ENCODE measurements around the gene HABP4.

The HABP4 gene

DNA sequence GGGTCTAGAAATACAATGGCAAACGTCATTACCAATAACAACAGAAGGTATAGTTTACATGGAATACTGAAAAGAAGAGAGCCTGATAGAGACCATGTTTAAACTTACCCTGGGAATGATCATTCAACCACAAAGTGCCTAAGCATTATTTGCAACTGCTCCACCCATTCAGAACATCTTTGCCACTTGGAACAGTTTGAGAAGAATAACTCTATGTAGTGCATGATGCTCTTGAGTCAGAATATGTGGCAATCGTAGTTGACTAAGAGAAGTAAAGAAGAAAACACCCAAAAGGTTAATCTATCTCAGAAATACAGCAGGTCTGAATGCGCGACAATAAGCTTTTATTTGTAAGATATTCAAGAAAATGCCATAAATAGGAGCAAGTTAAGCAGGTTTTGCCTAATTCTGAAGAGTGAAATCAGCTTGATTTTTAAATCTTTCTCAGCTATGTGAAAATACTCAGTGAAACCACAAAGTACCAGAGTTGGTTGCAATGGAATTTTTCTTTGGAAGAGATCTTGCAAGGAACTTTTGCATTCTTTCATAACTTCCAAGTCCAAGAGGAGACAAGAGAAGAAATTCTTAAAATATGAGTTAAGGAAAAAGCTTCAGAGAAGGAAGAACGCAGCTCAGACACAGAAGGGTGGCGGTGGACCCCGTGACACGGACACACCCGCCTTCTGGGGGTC, 64.3 kb downstream of the HABP4 start:
- H3K27ac ChIP-seq: no peak overlapping the region
- TF ChIP-seq ZFX (IDR thresholded peaks at IDR 0.05; ENCODE audit: borderline replicate concordance): no peak
- TF ChIP-seq, protein P1, sequence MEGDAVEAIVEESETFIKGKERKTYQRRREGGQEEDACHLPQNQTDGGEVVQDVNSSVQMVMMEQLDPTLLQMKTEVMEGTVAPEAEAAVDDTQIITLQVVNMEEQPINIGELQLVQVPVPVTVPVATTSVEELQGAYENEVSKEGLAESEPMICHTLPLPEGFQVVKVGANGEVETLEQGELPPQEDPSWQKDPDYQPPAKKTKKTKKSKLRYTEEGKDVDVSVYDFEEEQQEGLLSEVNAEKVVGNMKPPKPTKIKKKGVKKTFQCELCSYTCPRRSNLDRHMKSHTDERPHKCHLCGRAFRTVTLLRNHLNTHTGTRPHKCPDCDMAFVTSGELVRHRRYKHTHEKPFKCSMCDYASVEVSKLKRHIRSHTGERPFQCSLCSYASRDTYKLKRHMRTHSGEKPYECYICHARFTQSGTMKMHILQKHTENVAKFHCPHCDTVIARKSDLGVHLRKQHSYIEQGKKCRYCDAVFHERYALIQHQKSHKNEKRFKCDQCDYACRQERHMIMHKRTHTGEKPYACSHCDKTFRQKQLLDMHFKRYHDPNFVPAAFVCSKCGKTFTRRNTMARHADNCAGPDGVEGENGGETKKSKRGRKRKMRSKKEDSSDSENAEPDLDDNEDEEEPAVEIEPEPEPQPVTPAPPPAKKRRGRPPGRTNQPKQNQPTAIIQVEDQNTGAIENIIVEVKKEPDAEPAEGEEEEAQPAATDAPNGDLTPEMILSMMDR (IDR thresholded peaks at IDR 0.05): no peak

DNA sequence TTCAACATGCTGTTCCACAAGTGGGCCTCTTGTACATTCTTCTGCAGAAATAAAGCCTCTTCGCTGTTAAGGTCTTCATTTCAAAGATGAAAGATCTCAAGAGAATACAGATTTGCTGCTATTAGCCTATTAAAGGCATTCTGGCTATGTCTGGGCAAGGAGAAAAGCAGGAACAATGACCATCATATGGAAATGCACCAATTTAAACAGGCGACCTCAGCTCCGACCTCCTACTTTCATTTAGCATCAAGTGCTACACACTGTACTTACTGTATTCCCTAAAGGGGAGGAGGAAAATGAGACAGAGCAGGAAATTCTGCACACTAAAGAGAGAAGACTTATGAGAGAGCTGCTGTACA, 64.8 kb downstream of the HABP4 start:
- TF ChIP-seq, protein P1 (IDR thresholded peaks at IDR 0.05): no peak
- TF ChIP-seq ZFX (IDR thresholded peaks at IDR 0.05; ENCODE audit: borderline replicate concordance): no peak
- no peak overlapping the region for H3K27ac ChIP-seq

DNA sequence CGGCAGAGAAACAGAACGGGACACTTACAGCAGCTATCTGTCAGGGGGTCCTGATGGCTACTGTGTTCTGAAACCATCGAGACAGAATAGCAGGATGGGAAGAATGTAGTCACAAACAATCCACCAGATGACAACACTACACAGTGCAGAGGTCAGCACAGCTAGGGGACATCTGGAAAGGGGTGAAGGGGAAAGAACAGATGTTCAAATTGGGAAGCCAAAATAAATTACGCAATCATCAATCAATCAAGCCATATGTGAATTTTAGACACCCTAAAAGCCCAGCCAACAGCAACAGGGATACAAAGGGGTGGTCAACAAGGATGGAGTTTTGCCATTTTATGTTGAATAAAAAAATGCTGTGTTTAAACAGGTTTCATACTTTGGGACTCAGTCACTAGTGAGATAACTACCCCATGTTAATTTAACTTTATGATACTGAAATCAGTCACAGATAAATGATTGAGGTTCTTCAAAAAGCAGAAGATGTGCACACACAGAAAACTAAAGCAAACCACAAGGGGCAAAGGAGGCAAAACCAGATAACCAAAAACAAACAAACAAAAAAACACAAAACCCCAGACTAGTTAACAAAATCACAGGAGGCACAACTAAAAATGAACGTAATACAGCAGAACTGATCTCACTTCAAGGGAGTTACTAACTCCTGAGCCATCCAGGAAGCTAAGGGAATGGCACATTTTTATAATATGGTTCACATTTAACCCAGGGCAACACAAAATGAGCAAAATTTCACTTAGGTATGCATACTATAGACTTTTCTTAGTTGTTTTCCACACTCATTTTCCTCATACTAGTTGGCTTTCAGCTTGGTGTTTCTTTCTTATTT, 65.9 kb downstream of the HABP4 start:
- TF ChIP-seq, protein P1 (IDR thresholded peaks at IDR 0.05): no peak
- TF ChIP-seq ZFX (IDR thresholded peaks at IDR 0.05; ENCODE audit: borderline replicate concordance): no peak
- no peak overlapping the region for H3K27ac ChIP-seq

DNA sequence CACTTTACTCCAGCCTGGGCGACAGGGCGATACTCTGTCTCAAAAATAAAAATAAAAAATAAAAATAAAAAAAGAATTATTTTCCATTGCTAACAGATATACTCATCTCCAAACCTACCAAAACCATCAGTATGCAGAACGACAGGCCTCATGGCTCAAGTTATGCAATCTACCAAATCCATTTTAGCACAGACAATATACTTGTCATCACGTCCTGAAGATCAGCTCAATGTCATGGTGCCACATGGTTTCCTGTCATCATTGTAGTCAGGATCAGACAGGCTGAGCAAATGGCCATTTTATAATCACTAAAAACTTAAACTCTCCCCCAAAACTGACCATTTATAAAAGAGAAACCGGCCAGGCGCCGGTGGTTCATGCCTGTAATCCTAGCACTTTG, 69.1 kb downstream of the HABP4 start:
- TF ChIP-seq ZFX (IDR thresholded peaks at IDR 0.05; ENCODE audit: borderline replicate concordance): no peak
- TF ChIP-seq, protein P1 (IDR thresholded peaks at IDR 0.05): no peak
- H3K27ac ChIP-seq: no peak overlapping the region

DNA sequence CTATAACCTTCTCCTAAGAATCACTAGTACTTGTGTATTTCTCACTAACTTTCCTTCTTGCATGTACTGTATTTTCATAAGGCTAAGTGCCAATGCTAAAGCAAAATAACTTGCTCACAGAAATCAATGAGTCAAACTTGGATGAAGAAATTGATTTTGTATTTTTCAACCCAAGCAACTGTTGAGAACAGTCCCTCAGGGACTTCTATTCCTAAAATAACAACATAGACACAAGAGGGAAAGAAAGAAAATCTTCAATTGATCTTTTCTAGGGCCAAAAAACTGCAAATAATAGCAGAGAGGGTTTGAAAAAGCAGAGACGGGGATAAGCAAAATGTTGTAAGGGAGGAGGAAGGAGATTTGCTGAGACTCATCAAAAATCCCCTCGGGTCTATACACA, 69.8 kb downstream of the HABP4 start:
- TF ChIP-seq, protein P1 (IDR thresholded peaks at IDR 0.05): no peak
- no peak for TF ChIP-seq ZFX (IDR thresholded peaks at IDR 0.05; ENCODE audit: borderline replicate concordance)
- H3K27ac ChIP-seq: no peak overlapping the region

DNA sequence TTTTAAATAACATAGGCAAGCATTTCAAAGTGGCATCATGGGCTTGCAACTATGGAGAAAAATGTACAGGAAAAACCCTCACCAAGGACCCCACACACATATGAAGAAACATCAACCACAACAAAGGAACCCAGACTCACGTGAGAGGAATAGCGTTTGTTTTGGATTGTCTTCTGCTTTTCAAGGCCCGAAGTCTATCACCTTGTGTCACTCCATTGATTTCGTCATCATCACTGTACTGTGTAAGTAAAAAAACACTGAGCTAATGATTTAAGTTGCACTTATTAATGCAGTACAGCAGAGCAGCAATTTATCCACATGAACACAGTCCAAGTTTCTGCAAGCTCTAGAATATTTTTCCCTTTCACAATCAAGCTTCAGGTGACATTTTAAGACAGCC, 72.4 kb downstream of the HABP4 start:
- TF ChIP-seq ZFX (IDR thresholded peaks at IDR 0.05; ENCODE audit: borderline replicate concordance): no peak
- TF ChIP-seq, protein P1 (IDR thresholded peaks at IDR 0.05): no peak
- H3K27ac ChIP-seq: no peak overlapping the region

DNA sequence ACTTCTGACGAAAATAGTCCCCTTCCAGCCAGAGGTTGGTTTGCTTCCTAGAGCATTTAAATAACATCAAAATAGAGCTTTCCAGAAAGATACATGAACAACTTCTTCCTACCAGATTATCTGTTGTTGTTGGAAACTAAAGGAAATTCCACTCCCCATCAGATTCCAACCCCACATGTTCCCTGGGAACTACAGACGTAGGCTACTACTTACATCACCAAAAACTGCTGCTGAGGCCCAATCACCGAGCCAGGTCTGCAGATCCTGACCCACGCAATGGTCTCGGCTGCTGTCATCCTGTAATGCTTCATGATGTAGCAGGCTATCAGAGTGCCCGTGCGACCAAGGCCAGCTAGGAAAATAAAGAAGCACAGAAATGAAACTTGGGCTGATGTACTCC, 73.4 kb downstream of the HABP4 start:
- H3K27ac ChIP-seq: no peak overlapping the region
- no peak for TF ChIP-seq ZFX (IDR thresholded peaks at IDR 0.05; ENCODE audit: borderline replicate concordance)
- TF ChIP-seq, protein P1 (IDR thresholded peaks at IDR 0.05): no peak

All from 22Rv1 (cell line).